Measurements from ENCODE around the gene PRDM16.

The PRDM16 gene

GRCh38 chr1:3235496-3235895 lies 166.5 kb downstream of the PRDM16 start:
- no peak for DNase-seq
- TF ChIP-seq, protein P1, sequence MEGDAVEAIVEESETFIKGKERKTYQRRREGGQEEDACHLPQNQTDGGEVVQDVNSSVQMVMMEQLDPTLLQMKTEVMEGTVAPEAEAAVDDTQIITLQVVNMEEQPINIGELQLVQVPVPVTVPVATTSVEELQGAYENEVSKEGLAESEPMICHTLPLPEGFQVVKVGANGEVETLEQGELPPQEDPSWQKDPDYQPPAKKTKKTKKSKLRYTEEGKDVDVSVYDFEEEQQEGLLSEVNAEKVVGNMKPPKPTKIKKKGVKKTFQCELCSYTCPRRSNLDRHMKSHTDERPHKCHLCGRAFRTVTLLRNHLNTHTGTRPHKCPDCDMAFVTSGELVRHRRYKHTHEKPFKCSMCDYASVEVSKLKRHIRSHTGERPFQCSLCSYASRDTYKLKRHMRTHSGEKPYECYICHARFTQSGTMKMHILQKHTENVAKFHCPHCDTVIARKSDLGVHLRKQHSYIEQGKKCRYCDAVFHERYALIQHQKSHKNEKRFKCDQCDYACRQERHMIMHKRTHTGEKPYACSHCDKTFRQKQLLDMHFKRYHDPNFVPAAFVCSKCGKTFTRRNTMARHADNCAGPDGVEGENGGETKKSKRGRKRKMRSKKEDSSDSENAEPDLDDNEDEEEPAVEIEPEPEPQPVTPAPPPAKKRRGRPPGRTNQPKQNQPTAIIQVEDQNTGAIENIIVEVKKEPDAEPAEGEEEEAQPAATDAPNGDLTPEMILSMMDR (IDR thresholded peaks at IDR 0.05; ENCODE audit: low read depth, low read length), result no peak
- no peaks in the 10 kb centered on the region for H3K27me3 ChIP-seq (ENCODE audit: insufficient read depth, low read depth, severe bottlenecking)
- H3K9me3 ChIP-seq (ENCODE audit: severe bottlenecking), result no peaks in the 10 kb centered on the region
- no peak overlapping the region for H3K4me3 ChIP-seq (ENCODE audit: low read depth, low read length)
- no peak overlapping the region for H3K27ac ChIP-seq
- H3K36me3 ChIP-seq, result no peaks in the 10 kb centered on the region

DNA sequence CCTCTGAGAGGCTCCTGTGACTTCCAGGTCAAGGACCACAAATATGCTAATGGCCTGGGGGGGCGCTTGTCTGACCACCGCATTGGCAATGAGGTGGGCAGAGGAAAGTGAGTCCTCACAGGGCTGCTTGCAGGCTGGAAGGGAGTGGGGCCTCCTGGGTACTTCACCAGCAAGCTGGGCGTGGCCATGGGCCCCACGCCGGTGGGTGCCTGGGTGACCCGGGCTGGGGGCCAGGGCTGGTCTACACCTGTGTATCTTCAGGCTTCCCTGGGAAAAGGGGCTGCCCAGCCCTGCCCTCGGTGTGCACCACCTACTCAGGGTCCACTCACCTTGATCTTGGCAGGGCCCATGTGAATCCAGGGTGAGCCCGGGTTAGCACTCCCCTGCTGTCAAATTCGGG lies 167.4 kb downstream of the PRDM16 start:
- H3K4me3 ChIP-seq (ENCODE audit: low read depth, low read length), result no peak overlapping the region
- TF ChIP-seq, protein P1 (IDR thresholded peaks at IDR 0.05; ENCODE audit: low read depth, low read length), result no peak

GRCh38 chr1:3236955-3237354 lies 168.0 kb downstream of the PRDM16 start:
- Histone ChIP-seq H3K27me3 (ENCODE audit: insufficient read depth, low read depth, severe bottlenecking) (no peaks in the 10 kb centered on the region), H3K9me3 (ENCODE audit: severe bottlenecking) (no peaks in the 10 kb centered on the region), H3K36me3 (no peaks in the 10 kb centered on the region), H3K27ac (no peak overlapping the region), H3K4me3 (ENCODE audit: low read depth, low read length) (no peak overlapping the region)
- DNase-seq, result no peak
- TF ChIP-seq, protein P1 (IDR thresholded peaks at IDR 0.05; ENCODE audit: low read depth, low read length), result no peak

More for the DNA sequence above, 167.4 kb downstream of the PRDM16 start:
- DNase-seq, result no peak
- Histone ChIP-seq H3K27me3 (ENCODE audit: insufficient read depth, low read depth, severe bottlenecking) (no peaks in the 10 kb centered on the region), H3K27ac (no peak overlapping the region), H3K9me3 (ENCODE audit: severe bottlenecking) (no peaks in the 10 kb centered on the region), H3K36me3 (no peaks in the 10 kb centered on the region)

DNA sequence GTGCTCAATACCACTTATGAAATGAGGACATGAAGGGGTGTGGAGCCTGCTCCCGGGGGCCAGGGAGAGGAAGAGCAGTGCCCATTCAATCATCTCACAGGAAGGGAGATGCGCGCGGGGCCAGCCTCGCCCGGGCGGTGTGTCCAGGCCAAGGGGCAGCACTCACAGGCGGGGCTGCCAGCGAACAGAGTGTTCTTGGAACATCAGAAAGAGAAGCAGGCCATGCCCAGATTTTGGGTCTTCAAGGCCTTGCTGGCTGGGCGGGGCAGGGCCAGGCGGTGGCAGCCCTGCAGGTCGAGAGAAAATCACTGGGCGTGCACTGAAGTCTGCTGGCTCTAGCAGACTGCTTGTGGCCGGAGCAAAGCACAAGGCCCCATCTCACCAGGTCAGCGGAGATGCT lies 168.6 kb downstream of the PRDM16 start:
- H3K27ac ChIP-seq, result no peak overlapping the region
- no peaks in the 10 kb centered on the region for H3K27me3 ChIP-seq (ENCODE audit: insufficient read depth, low read depth, severe bottlenecking)
- no peak for DNase-seq
- no peak overlapping the region for H3K4me3 ChIP-seq (ENCODE audit: low read depth, low read length)
- H3K9me3 ChIP-seq (ENCODE audit: severe bottlenecking), result no peaks in the 10 kb centered on the region
- TF ChIP-seq, protein P1 (IDR thresholded peaks at IDR 0.05; ENCODE audit: low read depth, low read length), result no peak
- no peaks in the 10 kb centered on the region for H3K36me3 ChIP-seq

DNA sequence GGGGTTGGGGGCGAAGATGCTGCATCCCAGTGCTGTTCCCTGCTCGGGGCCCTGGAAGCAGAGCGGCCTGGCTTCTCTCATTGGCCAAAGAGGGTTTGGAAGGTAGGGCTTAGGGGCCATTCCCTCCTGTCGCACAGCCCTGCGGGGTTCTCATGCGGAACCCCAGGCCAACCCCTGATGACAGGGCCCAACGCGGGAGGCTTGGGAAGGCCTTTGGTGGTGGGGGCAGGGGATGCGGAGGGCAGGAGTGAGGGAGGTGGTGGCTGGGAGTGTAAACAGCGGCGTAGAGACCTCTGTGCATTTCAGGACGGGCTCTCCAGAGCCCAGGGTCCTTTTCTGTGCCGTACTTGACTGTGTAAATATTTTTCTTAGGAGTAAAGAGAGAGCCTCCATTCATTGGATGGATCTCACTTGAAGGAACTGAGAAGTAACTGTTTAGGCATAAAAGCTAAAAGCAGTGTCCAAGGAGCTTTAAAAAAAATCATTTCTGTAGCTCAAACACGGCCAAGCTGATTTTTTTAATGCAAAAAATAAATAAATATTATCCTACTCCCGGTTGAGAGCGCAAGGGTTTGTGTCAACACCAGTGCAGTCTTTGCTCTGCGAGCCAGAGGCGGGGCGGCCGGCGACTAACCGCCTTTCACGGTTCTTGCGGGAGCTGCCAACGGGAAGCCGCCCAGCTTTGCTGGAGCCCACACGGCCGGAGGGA lies 169.1 kb downstream of the PRDM16 start:
- TF ChIP-seq, protein P1 (IDR thresholded peaks at IDR 0.05; ENCODE audit: low read depth, low read length), result no peak
- Histone ChIP-seq H3K4me3 (ENCODE audit: low read depth, low read length) (no peak overlapping the region), H3K9me3 (ENCODE audit: severe bottlenecking) (no peaks in the 10 kb centered on the region), H3K27me3 (ENCODE audit: insufficient read depth, low read depth, severe bottlenecking) (no peaks in the 10 kb centered on the region), H3K27ac (no peak overlapping the region), H3K36me3 (no peaks in the 10 kb centered on the region)
- no peak for DNase-seq

Measured in WERI-Rb-1 (cell line).